NK-92 (cell line): ENCODE data around the gene SLC66A1.

Source experiments
- DNase-seq: peaks from one replicate; lab custom pipeline; 2025; ENCODE audit not compliant: unreplicated experiment; lab: John Stamatoyannopoulos, UW

The SLC66A1 gene

GRCh38 chr1:19376428-19377372 is 64.6 kb downstream of the SLC66A1 start:
- DNase-seq: no peak

DNA sequence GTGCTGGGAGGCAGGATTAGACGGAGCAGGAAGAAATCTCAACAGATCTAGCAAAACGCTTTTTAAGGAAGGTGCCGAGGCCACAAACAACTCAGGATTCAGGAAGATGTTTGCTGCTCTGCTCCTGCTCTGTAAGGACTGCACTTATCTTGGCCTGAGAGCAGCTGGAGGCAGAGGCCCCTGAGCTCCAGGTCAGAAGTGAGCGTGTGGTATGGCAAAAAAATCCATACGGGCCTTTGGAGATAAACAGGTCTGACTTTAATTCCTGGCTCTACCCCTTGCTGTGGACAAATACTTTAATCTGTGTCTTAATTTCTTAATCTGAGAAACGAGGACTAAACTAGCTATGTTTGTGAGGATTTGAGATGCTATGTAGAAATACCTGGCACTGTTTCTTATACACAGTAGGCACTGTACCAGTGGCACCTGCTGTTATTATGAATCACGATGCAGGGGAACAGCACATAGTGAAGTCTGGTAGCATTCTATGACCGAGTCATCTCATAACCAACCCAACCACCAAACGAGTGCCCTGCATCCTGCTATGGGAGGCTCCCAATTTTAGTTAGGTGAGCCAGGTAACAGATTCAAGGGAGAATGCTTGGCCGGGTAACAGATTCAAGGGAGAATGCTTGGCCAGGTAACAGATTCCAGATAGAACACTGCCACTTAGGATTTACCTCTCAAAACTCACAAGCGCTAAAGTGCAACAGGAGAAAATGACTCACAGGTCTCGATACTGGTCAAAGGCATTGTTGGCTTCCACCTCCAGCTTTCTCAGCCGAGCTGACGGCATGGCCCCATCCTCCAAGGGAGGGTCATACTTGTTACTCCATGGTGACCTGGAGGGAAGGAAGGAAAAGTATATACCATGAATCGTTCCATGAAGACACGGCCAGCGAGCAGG is 65.9 kb downstream of the SLC66A1 start:
- no peak for DNase-seq
